Fibroblast of gingiva (primary cell): ENCODE data around the gene SV2B.

ENCODE experiments used
- DNase-seq: peaks from one replicate; pipeline ENCODE4 v3.0.0-alpha.2; 2011; ENCODE audit warnings: low read depth

The SV2B gene

GRCh38 chr15:91228890-91229289, 128.8 kb downstream of the SV2B start:
- no peak for DNase-seq

GRCh38 chr15:91231703-91232102, 131.6 kb downstream of the SV2B start:
- no peak for DNase-seq

- no peak for DNase-seq
These were observed 134.7 kb downstream of the SV2B start for GRCh38 chr15:91234759-91235158.

- no peak for DNase-seq
These were observed 135.3 kb downstream of the SV2B start for GRCh38 chr15:91235376-91235775.

GRCh38 chr15:91237445-91237844, 137.4 kb downstream of the SV2B start:
- DNase-seq, result no peak

- no peak for DNase-seq
These were observed 138.8 kb downstream of the SV2B start for GRCh38 chr15:91238644-91239425.

- DNase-seq, result no peak
These were observed 143.8 kb downstream of the SV2B start for GRCh38 chr15:91243826-91244225.

GRCh38 chr15:91244919-91245318, 144.9 kb downstream of the SV2B start:
- DNase-seq, result no peak

GRCh38 chr15:91246998-91247397, 146.9 kb downstream of the SV2B start:
- DNase-seq, result no peak

GRCh38 chr15:91249591-91249990, 149.5 kb downstream of the SV2B start:
- DNase-seq, result no peak

GRCh38 chr15:91252322-91252721, 152.3 kb downstream of the SV2B start:
- DNase-seq, result no peak

- DNase-seq, result no peak
These were observed 152.7 kb downstream of the SV2B start for GRCh38 chr15:91252756-91253155.

GRCh38 chr15:91253605-91254004, 153.5 kb downstream of the SV2B start:
- no peak for DNase-seq

GRCh38 chr15:91254766-91255165, 154.7 kb downstream of the SV2B start:
- DNase-seq, result no peak

- DNase-seq, result no peak
These were observed 155.7 kb downstream of the SV2B start for GRCh38 chr15:91255670-91256192.

- no peak for DNase-seq
These were observed 157.8 kb downstream of the SV2B start for GRCh38 chr15:91257746-91258414.

- DNase-seq, result no peak
These were observed 158.3 kb downstream of the SV2B start for GRCh38 chr15:91258415-91258759.

- no peak for DNase-seq
These were observed 159.0 kb downstream of the SV2B start for GRCh38 chr15:91259077-91259476.

GRCh38 chr15:91261345-91261744, 161.3 kb downstream of the SV2B start:
- no peak for DNase-seq

GRCh38 chr15:91263632-91264531, 163.8 kb downstream of the SV2B start:
- no peak for DNase-seq

- DNase-seq, result no peak
These were observed 164.7 kb downstream of the SV2B start for GRCh38 chr15:91264651-91265351.

GRCh38 chr15:91265416-91265940, 165.4 kb downstream of the SV2B start:
- no peak for DNase-seq
